Upper lobe of left lung (tissue), 6 donors: ENCODE results near the gene S100A8. TPM values are rescaled to one million over a fixed set of nuclear protein-coding genes. Genes with fewer than 3 reads are reported as not detected.

Experiments
- ATAC-seq, 2 donors: fragments of 200-7000 bp; cut with Tn5 transposase; one replicate each; pipeline ENCODE4 v1.9.1; 2022; ENCODE audit warnings: mild to moderate bottlenecking in 2 of 2, moderate library complexity in 2 of 2; ENCODE audit not compliant: low FRiP score in 2 of 2
- DNase-seq, 2 donors: peaks; one replicate each; pipeline ENCODE4 v3.0.0-alpha.2; 2019 to 2020
- H3K27ac ChIP-seq, 4 donors: fragments of 200-600 bp; sonication (generic); one replicate each; pipeline ENCODE4 v1.5.1; 2016 to 2019
- H3K27me3 ChIP-seq, 4 donors: fragments of 200-600 bp; sonication (generic); one replicate each; pipeline ENCODE4 v1.5.1; 2017 to 2019
- H3K36me3 ChIP-seq, 4 donors: fragments of 200-600 bp; sonication (generic); one replicate each; pipeline ENCODE4 v1.5.1; 2016 to 2019
- H3K4me1 ChIP-seq, 4 donors: fragments of 200-600 bp; sonication (generic); one replicate each; pipeline ENCODE4 v1.5.1; 2018 to 2019
- H3K4me3 ChIP-seq, 4 donors: fragments of 200-600 bp; sonication (generic); one replicate each; pipeline ENCODE4 v1.5.1; 2017 to 2019; ENCODE audit warnings: mild to moderate bottlenecking in 2 of 4, moderate library complexity in 1 of 4
- H3K9me3 ChIP-seq, 4 donors: fragments of 200-600 bp; sonication (generic); one replicate each; pipeline ENCODE4 v1.5.1; 2018 to 2019
- CTCF ChIP-seq, 6 experiments: fragments of 450-650 bp in 4 of 6; fragments of 200-600 bp in 2 of 6; sonication (generic) in 2 of 6; IDR thresholded peaks; one replicate each; pipeline ENCODE4 v1.5.1; 2016 to 2019; ENCODE audit warnings: antibody characterized with exemption in 6 of 6
- EP300 ChIP-seq, 4 donors: sonication (generic); formaldehyde crosslinking; IDR thresholded peaks; one replicate each; pipeline ENCODE4 v1.5.1; 2017; ENCODE audit warnings: antibody characterized with exemption in 4 of 4, control low read depth in 2 of 4
- POLR2A ChIP-seq, 4 donors: fragments of 450-650 bp; IDR thresholded peaks; one replicate each; pipeline ENCODE4 v1.5.1; 2016 to 2017; ENCODE audit warnings: antibody characterized with exemption in 4 of 4, mild to moderate bottlenecking in 2 of 4
- POLR2AphosphoS5 ChIP-seq, 2 donors: sonication (generic); formaldehyde crosslinking; IDR thresholded peaks; one replicate each; pipeline ENCODE4 v1.5.1; 2017; ENCODE audit warnings: antibody characterized with exemption in 2 of 2
- WGBS, 2 donors: methylation state at CpG; one replicate each; pipeline ENCODE4 v1.1.5; 2017 to 2018; 5-methylcytosine and 5-hydroxymethylcytosine counted together
- small RNA-seq, 4 donors: library from RNA; depleted of rRNA; stranded (forward); fragments of <200 nt; gene quantifications; one replicate each; pipeline ENCODE3, GENCODE V24; 2016
- total RNA-seq, 6 donors: library from RNA; depleted of rRNA in 4 of 6; stranded (reverse); fragments of >200 nt in 4 of 6; gene quantifications; one replicate each; pipeline versions ENCODE4 v1.1.0 to v1.2.1, GENCODE V29; 2016 to 2021
- donor health status: DM: no; HTN: no; CAD: no; lungs with moderate emphysema.
- donor health status: DM: no; HTN: yes; CAD: no; lungs with severe emphysema.

S100A8 gene
- total RNA-seq, 6 donors from 2014 or later = 49.2 to 842 (median 194) TPM

GRCh38 chr1:153342178-153342577 is 48.7 kb downstream of the S100A8 start:
- DNase-seq = no peak
- peaks cover 4 to 25% (median 19%) of the 10 kb centered on the region in 4 donors for H3K4me1 ChIP-seq
- TF ChIP-seq CTCF (IDR thresholded peaks at IDR 0.05) (no peak), POLR2A (IDR thresholded peaks at IDR 0.05) (no peak), EP300 (IDR thresholded peaks at IDR 0.05) (no peak), POLR2AphosphoS5 (IDR thresholded peaks at IDR 0.05) (no peak)

GRCh38 chr1:153341431-153341934 is 49.4 kb downstream of the S100A8 start:
- ATAC-seq (no peak), DNase-seq (no peak)
- Histone ChIP-seq H3K27ac (no peak overlapping the region), H3K27me3 (no peaks in the 10 kb centered on the region), H3K4me1 (peaks cover 4 to 23% (median 19%) of the 10 kb centered on the region in 4 donors), H3K4me3 (no peak overlapping the region), H3K36me3 (no peaks in the 10 kb centered on the region), H3K9me3 (no peaks in the 10 kb centered on the region)
- WGBS, 2 donors = 83 to 96% methylated on average over 4 of the region's 4 CpGs
- TF ChIP-seq EP300 (IDR thresholded peaks at IDR 0.05) (no peak), CTCF (IDR thresholded peaks at IDR 0.05) (no peak), POLR2AphosphoS5 (IDR thresholded peaks at IDR 0.05) (no peak), POLR2A (IDR thresholded peaks at IDR 0.05) (no peak)

More at GRCh38 chr1:153342178-153342577, 48.7 kb downstream of the S100A8 start:
- no peaks in the 10 kb centered on the region for H3K9me3 ChIP-seq
- H3K27me3 ChIP-seq = no peaks in the 10 kb centered on the region
- ATAC-seq = no peak
- 73 to 74% methylated on average over 3 of the region's 3 CpGs for WGBS, 2 donors
- H3K27ac ChIP-seq = no peak overlapping the region
- H3K36me3 ChIP-seq = no peaks in the 10 kb centered on the region
- no peak overlapping the region for H3K4me3 ChIP-seq

GRCh38 chr1:153340356-153340755 is 50.5 kb downstream of the S100A8 start:
- H3K4me1 ChIP-seq = peaks cover 4 to 18% (median 15%) of the 10 kb centered on the region in 4 donors
- no peaks in the 10 kb centered on the region for H3K9me3 ChIP-seq
- H3K27me3 ChIP-seq = no peaks in the 10 kb centered on the region
- no peak overlapping the region for H3K27ac ChIP-seq
- TF ChIP-seq CTCF (IDR thresholded peaks at IDR 0.05) = no peak
- TF ChIP-seq POLR2AphosphoS5 (IDR thresholded peaks at IDR 0.05) = no peak
- TF ChIP-seq EP300 (IDR thresholded peaks at IDR 0.05) = no peak
- TF ChIP-seq POLR2A (IDR thresholded peaks at IDR 0.05) = no peak
- WGBS, 2 donors = 87 to 89% methylated on average over 10 of the region's 10 CpGs
- H3K36me3 ChIP-seq = no peaks in the 10 kb centered on the region
- ATAC-seq = no peak
- no peak overlapping the region for H3K4me3 ChIP-seq
- DNase-seq = peak in 1 of 2 donors; percentile 15

Small RNA genes lying within 50 kb of the gene (small RNA-seq; reads per million reads assigned to genes)
- gene S100A15A = 0 reads per million in 4 donors

Other genes with a start within 250 kb of the S100A8 start
- not detected for gene SPRR2G, start 240.2 kb downstream of the S100A8 start, total RNA-seq
- gene LELP1, start 187.6 kb downstream of the S100A8 start, total RNA-seq = not detected
- gene PRR9, start 173.5 kb downstream of the S100A8 start, total RNA-seq = not detected
- gene LORICRIN, start 131.4 kb downstream of the S100A8 start, total RNA-seq = not detected
- not detected for gene PGLYRP3, start 78.1 kb downstream of the S100A8 start, total RNA-seq
- not detected for gene PGLYRP4, start 42.2 kb downstream of the S100A8 start, total RNA-seq
- 1,000 to 10,000 TPM in 1 of 6 donors, 100 to 1,000 TPM in 5; 133 to 1,125 (median 606) TPM for gene S100A9, start 33.2 kb downstream of the S100A8 start, total RNA-seq
- gene S100A12, start 15.5 kb downstream of the S100A8 start, total RNA-seq = 10 to 100 TPM in 5 of 6 donors, 1 to 10 TPM in 1; 5.2 to 75.7 (median 32.1) TPM
- not detected for gene S100A7A, start 25.4 kb upstream of the S100A8 start, total RNA-seq
- gene S100A7, start 69.6 kb upstream of the S100A8 start, total RNA-seq = not detected
- gene S100A6, start 144.9 kb upstream of the S100A8 start, total RNA-seq = 1,000 to 10,000 TPM in 3 of 6 donors, 100 to 1,000 TPM in 3; 399 to 1,595 (median 925) TPM
- gene S100A5, start 149.9 kb upstream of the S100A8 start, total RNA-seq = not detected
- gene S100A4, start 154.7 kb upstream of the S100A8 start, total RNA-seq = 100 to 1,000 TPM; 234 to 983 (median 633) TPM
- 1 to 10 TPM in 5 of 6 donors, not detected in 1; 2.0 to 4.4 (median 2.1) TPM for gene S100A3, start 158.2 kb upstream of the S100A8 start, total RNA-seq
- gene S100A2, start 174.8 kb upstream of the S100A8 start, total RNA-seq = 10 to 100 TPM in 2 of 6 donors, 1 to 10 TPM in 3, not detected in 1; 2.0 to 12.0 (median 7.9) TPM
- gene S100A16, start 222.1 kb upstream of the S100A8 start, total RNA-seq = 100 to 1,000 TPM in 1 of 6 donors, 10 to 100 TPM in 5; 33.5 to 133 (median 55.7) TPM
- 100 to 1,000 TPM in 4 of 6 donors, 10 to 100 TPM in 2; 76.5 to 239 (median 133) TPM for gene S100A14, start 225.3 kb upstream of the S100A8 start, total RNA-seq
- 100 to 1,000 TPM in 2 of 6 donors, 10 to 100 TPM in 4; 72.8 to 132 (median 86.3) TPM for gene S100A13, start 236.4 kb upstream of the S100A8 start, total RNA-seq
- 1 to 10 TPM in 1 of 6 donors, not detected in 5; 1.1 TPM for gene S100A1, start 237.4 kb upstream of the S100A8 start, total RNA-seq
- gene CHTOP, start 243.0 kb upstream of the S100A8 start, total RNA-seq = 10 to 100 TPM; 51.3 to 89.1 (median 59.2) TPM